Activated T-helper 17 cell treated with anti-CD3 and anti-CD28 coated beads, Interleukin-2, amount 50 U/mL, for 72 hours (primary cell): ENCODE data around the gene CORO7. TPM values are rescaled to one million over a fixed set of nuclear protein-coding genes. Genes with fewer than 3 reads are reported as not detected.

Source experiments
- ATAC-seq: fragments of 150-1000 bp; cut with Tn5 transposase; replicated peaks from 2 replicates; pipeline ENCODE4 v1.10.0; 2021; ENCODE audit warnings: mild to moderate bottlenecking, moderate library complexity
- H3K27ac Mint-ChIP-seq: one replicate; pipeline ENCODE4 v1.8.0; 2022; ENCODE audit warnings: mixed read lengths
- H3K27me3 Mint-ChIP-seq: one replicate; pipeline ENCODE4 v1.8.0; 2022; ENCODE audit warnings: mixed read lengths
- H3K36me3 Mint-ChIP-seq: one replicate; pipeline ENCODE4 v1.8.0; 2022; ENCODE audit warnings: low read depth, mild to moderate bottlenecking, mixed read lengths
- H3K4me1 Mint-ChIP-seq: one replicate; pipeline ENCODE4 v1.8.0; 2022; ENCODE audit warnings: mixed read lengths
- H3K4me3 Mint-ChIP-seq: one replicate; pipeline ENCODE4 v1.8.0; 2022; ENCODE audit warnings: mild to moderate bottlenecking, mixed read lengths
- H3K9me3 Mint-ChIP-seq: one replicate; pipeline ENCODE4 v1.8.0; 2022; ENCODE audit warnings: mixed read lengths
- total RNA-seq, 2 donors: library from RNA; stranded (reverse); gene quantifications; one replicate each; pipeline ENCODE4 v1.2.3, GENCODE V29; 2022

The CORO7 gene
- total RNA-seq, 2 donors from 2014 or later: 82.6 to 114 TPM

DNA sequence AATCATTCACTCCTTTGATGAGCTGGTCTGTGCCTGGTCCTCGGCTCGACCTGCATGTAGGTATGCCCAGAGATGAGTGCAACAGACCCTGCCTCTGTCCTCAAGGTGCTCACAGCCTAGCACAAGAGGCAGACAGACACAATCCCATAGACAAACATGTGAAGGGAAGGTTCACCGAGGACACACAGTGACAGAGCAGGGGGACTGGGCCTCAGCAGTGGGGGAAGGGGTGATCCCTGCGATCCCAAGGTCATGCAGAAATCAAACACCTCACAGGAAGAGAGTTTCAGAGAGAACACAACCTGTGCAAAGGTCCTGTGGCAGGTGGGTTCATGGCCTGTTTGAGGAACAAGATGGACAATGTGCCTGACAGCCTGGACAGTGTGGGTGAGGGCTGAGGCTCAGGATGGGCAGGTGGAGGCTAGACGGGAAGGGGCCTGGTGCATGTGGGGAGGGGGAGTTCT is 49.0 kb downstream of the CORO7 start:
- Mint-ChIP-seq H3K27me3 (no peaks in the 10 kb centered on the region), H3K4me1 (no peaks in the 10 kb centered on the region), H3K9me3 (no peaks in the 10 kb centered on the region), H3K4me3 (no peak overlapping the region), H3K36me3 (peaks cover 27% of the 10 kb centered on the region), H3K27ac (peak overlapping the region; percentile 82)
- ATAC-seq: no peak

GRCh38 chr16:4366016-4366415 is 50.4 kb downstream of the CORO7 start:
- H3K27ac Mint-ChIP-seq: no peak overlapping the region
- peaks cover 31% of the 10 kb centered on the region for H3K36me3 Mint-ChIP-seq
- H3K4me1 Mint-ChIP-seq: no peaks in the 10 kb centered on the region
- H3K9me3 Mint-ChIP-seq: no peaks in the 10 kb centered on the region
- no peaks in the 10 kb centered on the region for H3K27me3 Mint-ChIP-seq
- ATAC-seq: no peak
- no peak overlapping the region for H3K4me3 Mint-ChIP-seq

DNA sequence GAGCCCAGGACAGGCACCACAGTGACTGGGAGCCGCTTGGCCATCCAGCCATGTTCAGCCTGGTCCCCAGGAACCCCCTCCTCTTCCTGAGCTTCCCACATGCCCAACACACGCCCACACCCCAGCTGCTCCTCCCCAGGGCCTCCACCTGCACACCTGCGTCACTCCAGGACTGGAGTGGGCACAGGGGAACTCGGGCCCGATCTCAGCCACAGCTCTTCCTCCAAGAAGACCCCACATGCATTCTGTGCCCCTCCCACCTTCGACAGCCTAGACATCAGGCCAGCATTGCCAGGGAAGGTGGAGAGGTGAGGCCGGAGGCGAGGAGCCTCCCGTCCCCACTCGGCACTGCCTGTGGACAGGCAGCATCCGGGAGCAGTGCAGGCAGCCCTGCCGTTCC is 50.8 kb downstream of the CORO7 start:
- H3K27me3 Mint-ChIP-seq: no peaks in the 10 kb centered on the region
- peaks cover 31% of the 10 kb centered on the region for H3K36me3 Mint-ChIP-seq
- no peak overlapping the region for H3K27ac Mint-ChIP-seq

GRCh38 chr16:4365014-4365406 is 51.4 kb downstream of the CORO7 start:
- ATAC-seq: no peak
- Mint-ChIP-seq H3K9me3 (no peaks in the 10 kb centered on the region), H3K36me3 (peaks cover 31% of the 10 kb centered on the region), H3K4me3 (no peak overlapping the region), H3K27me3 (no peaks in the 10 kb centered on the region), H3K27ac (no peak overlapping the region), H3K4me1 (no peaks in the 10 kb centered on the region)

More for the DNA sequence above, 50.8 kb downstream of the CORO7 start:
- no peak for ATAC-seq
- Mint-ChIP-seq H3K9me3 (no peaks in the 10 kb centered on the region), H3K4me3 (no peak overlapping the region), H3K4me1 (no peaks in the 10 kb centered on the region)

GRCh38 chr16:4364196-4365013 is 52.0 kb downstream of the CORO7 start:
- no peaks in the 10 kb centered on the region for H3K9me3 Mint-ChIP-seq
- no peaks in the 10 kb centered on the region for H3K4me1 Mint-ChIP-seq
- H3K36me3 Mint-ChIP-seq: peaks cover 37% of the 10 kb centered on the region
- ATAC-seq: no peak
- H3K4me3 Mint-ChIP-seq: no peak overlapping the region
- no peaks in the 10 kb centered on the region for H3K27me3 Mint-ChIP-seq
- H3K27ac Mint-ChIP-seq: no peak overlapping the region

DNA sequence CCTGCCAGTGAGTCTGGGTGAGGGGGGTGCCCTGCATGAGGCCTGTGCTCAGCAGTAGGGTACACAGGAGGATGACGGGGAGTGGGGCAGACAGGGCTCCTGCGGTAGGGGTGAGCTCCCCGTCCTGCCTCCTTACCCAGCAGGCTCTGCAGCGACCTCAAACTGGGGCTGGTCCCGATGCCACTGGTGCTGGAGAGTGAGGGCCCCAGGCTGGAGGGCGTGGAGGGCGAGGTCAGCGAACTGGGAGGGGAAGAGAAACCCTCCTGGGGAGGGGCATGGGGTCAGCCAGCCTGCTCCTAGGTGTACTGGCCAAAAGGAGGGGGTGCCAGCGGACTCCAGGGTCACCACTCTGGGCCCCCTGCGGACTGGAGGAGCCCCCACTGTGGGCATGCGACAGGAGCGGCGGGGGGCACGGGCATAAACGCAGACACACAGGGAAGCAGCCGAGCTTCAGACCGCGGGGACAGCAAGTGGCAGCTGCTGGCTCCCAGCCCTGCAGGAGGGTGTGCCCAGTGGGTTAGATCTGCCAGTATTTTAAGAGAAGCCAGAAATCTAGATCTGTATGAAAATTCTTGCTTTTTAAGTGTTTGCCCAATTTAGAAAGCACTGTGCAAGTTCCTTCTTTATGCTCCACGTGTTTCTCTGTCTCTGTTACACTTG is 53.8 kb downstream of the CORO7 start:
- H3K4me3 Mint-ChIP-seq: no peak overlapping the region
- H3K27me3 Mint-ChIP-seq: no peaks in the 10 kb centered on the region

GRCh38 chr16:4361944-4362311 is 54.5 kb downstream of the CORO7 start:
- no peaks in the 10 kb centered on the region for H3K27me3 Mint-ChIP-seq
- no peak for ATAC-seq
- no peaks in the 10 kb centered on the region for H3K9me3 Mint-ChIP-seq
- no peak overlapping the region for H3K4me3 Mint-ChIP-seq
- no peak overlapping the region for H3K27ac Mint-ChIP-seq
- no peaks in the 10 kb centered on the region for H3K4me1 Mint-ChIP-seq
- H3K36me3 Mint-ChIP-seq: peaks cover 53% of the 10 kb centered on the region

More for the DNA sequence above, 53.8 kb downstream of the CORO7 start:
- no peaks in the 10 kb centered on the region for H3K9me3 Mint-ChIP-seq
- no peak for ATAC-seq
- no peaks in the 10 kb centered on the region for H3K4me1 Mint-ChIP-seq
- H3K27ac Mint-ChIP-seq: no peak overlapping the region
- H3K36me3 Mint-ChIP-seq: peaks cover 52% of the 10 kb centered on the region

- H3K9me3 Mint-ChIP-seq: no peaks in the 10 kb centered on the region
- no peak for ATAC-seq
- H3K27me3 Mint-ChIP-seq: no peaks in the 10 kb centered on the region
- H3K27ac Mint-ChIP-seq: no peak overlapping the region
- no peaks in the 10 kb centered on the region for H3K4me1 Mint-ChIP-seq
- no peak overlapping the region for H3K4me3 Mint-ChIP-seq
- H3K36me3 Mint-ChIP-seq: peaks cover 59% of the 10 kb centered on the region
Observed at GRCh38 chr16:4361033-4361943, 55.1 kb downstream of the CORO7 start.

GRCh38 chr16:4360538-4361021 is 55.8 kb downstream of the CORO7 start:
- Mint-ChIP-seq H3K4me1 (no peaks in the 10 kb centered on the region), H3K27ac (no peak overlapping the region), H3K36me3 (peaks cover 61% of the 10 kb centered on the region), H3K9me3 (no peaks in the 10 kb centered on the region), H3K27me3 (no peaks in the 10 kb centered on the region), H3K4me3 (no peak overlapping the region)
- peak; percentile 49 for ATAC-seq

DNA sequence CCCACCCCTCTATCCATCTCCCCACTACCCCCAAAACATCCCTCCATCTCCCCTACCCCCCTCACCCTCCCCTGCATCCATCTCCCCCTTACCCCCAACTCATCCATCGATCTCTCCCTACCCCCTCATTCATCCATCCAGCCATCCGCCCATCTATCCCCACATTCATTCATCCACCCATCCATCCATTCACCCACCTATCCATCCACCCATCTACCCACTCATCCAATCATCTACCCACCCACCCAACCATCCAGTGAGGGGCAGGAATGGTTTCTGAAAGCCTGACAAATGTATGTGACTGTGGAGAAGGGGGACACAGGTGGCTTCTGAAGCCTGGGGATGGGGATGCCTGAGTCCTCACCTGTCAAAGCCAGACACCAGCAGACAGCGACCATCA is 56.5 kb downstream of the CORO7 start:
- no peak overlapping the region for H3K27ac Mint-ChIP-seq
- ATAC-seq: no peak
- peaks cover 65% of the 10 kb centered on the region for H3K36me3 Mint-ChIP-seq
- H3K4me1 Mint-ChIP-seq: no peaks in the 10 kb centered on the region
- no peaks in the 10 kb centered on the region for H3K9me3 Mint-ChIP-seq
- no peaks in the 10 kb centered on the region for H3K27me3 Mint-ChIP-seq
- H3K4me3 Mint-ChIP-seq: no peak overlapping the region

GRCh38 chr16:4358831-4359561 is 57.4 kb downstream of the CORO7 start:
- Mint-ChIP-seq H3K4me1 (no peaks in the 10 kb centered on the region), H3K9me3 (no peaks in the 10 kb centered on the region), H3K4me3 (no peak overlapping the region), H3K27ac (peak overlapping the region; percentile 46), H3K27me3 (no peaks in the 10 kb centered on the region), H3K36me3 (peaks cover 71% of the 10 kb centered on the region)
- ATAC-seq: peak; percentile 82

- Mint-ChIP-seq H3K27me3 (no peaks in the 10 kb centered on the region), H3K4me3 (no peak overlapping the region), H3K36me3 (peaks cover 63% of the 10 kb centered on the region), H3K27ac (no peak overlapping the region), H3K9me3 (no peaks in the 10 kb centered on the region), H3K4me1 (no peaks in the 10 kb centered on the region)
- no peak for ATAC-seq
Observed at GRCh38 chr16:4358236-4358635, 58.2 kb downstream of the CORO7 start.

- Mint-ChIP-seq H3K4me1 (no peaks in the 10 kb centered on the region), H3K27ac (no peak overlapping the region), H3K36me3 (peaks cover 51% of the 10 kb centered on the region), H3K9me3 (no peaks in the 10 kb centered on the region), H3K4me3 (no peak overlapping the region), H3K27me3 (no peaks in the 10 kb centered on the region)
- no peak for ATAC-seq
Observed at GRCh38 chr16:4356820-4357219, 59.6 kb downstream of the CORO7 start.
